Brain microvascular endothelial cell (primary cell): ENCODE data around the gene N4BP2L1.
A peak's percentile ranks its signal among the peaks of the same experiment; 100 is the strongest.

Experiments used
- DNase-seq: peaks from one replicate; pipeline ENCODE4 v3.0.0-alpha.2; 2020
- H3K27ac ChIP-seq: fragments of 250-450 bp; sonication (Bioruptor Pico); 2 replicates; pipeline ENCODE4 v1.5.1; 2020; ENCODE audit warnings: mild to moderate bottlenecking, moderate library complexity
- H3K27me3 ChIP-seq: fragments of 250-450 bp; sonication (Bioruptor Pico); replicated peaks from 2 replicates; pipeline ENCODE4 v1.5.1; 2020; ENCODE audit warnings: mild to moderate bottlenecking
- H3K36me3 ChIP-seq: fragments of 250-450 bp; sonication (Bioruptor Pico); replicated peaks from 2 replicates; pipeline ENCODE4 v1.5.1; 2020; ENCODE audit warnings: mild to moderate bottlenecking
- H3K4me3 ChIP-seq: 2 replicates; pipeline ENCODE4 v1.5.1; 2011; ENCODE audit warnings: low read depth, mild to moderate bottlenecking, control low read depth, low read length, moderate library complexity
- CTCF ChIP-seq: IDR thresholded peaks from 2 replicates; pipeline ENCODE4 v1.5.1; 2011; ENCODE audit warnings: low read depth, mild to moderate bottlenecking, moderate library complexity, low read length, control low read depth, inconsistent platforms; ENCODE audit errors: missing control alignments
- in situ Hi-C: cut with HindIII; loops from 2 replicates; pipeline ENCODE4 v1.10.0; 2017; ENCODE audit warnings: low sequenced_read_pairs, low pct_ligation_motif_present

Gene N4BP2L1

GRCh38 chr13:32472194-32472621 lies 44.3 kb upstream of the N4BP2L1 start:
- Histone ChIP-seq H3K36me3 (no peaks in the 10 kb centered on the region), H3K27ac (peak overlapping the region; percentile 60)
- no peak for DNase-seq

GRCh38 chr13:32471187-32471922 lies 43.4 kb upstream of the N4BP2L1 start:
- in situ Hi-C loops = no loop called here
- no peaks in the 10 kb centered on the region for H3K27me3 ChIP-seq
- peak overlapping the region; percentile 60 for H3K27ac ChIP-seq
- no peak overlapping the region for H3K4me3 ChIP-seq
- no peaks in the 10 kb centered on the region for H3K36me3 ChIP-seq
- no peak for TF ChIP-seq CTCF
- DNase-seq = peak; percentile 68

More at GRCh38 chr13:32472194-32472621, 44.3 kb upstream of the N4BP2L1 start:
- Histone ChIP-seq H3K4me3 (no peak overlapping the region), H3K27me3 (no peaks in the 10 kb centered on the region)
- in situ Hi-C loops = no loop called here
- TF ChIP-seq CTCF = no peak

GRCh38 chr13:32468502-32469142 lies 40.7 kb upstream of the N4BP2L1 start:
- no peak for DNase-seq
- H3K27me3 ChIP-seq = no peaks in the 10 kb centered on the region
- no peak overlapping the region for H3K4me3 ChIP-seq
- in situ Hi-C loops = no loop called here
- no peak for TF ChIP-seq CTCF
- no peak overlapping the region for H3K27ac ChIP-seq
- no peaks in the 10 kb centered on the region for H3K36me3 ChIP-seq

- no peaks in the 10 kb centered on the region for H3K36me3 ChIP-seq
- in situ Hi-C loops = no loop called here
- TF ChIP-seq CTCF = no peak
- no peaks in the 10 kb centered on the region for H3K27me3 ChIP-seq
- H3K27ac ChIP-seq = no peak overlapping the region
- no peak overlapping the region for H3K4me3 ChIP-seq
- DNase-seq = no peak
Measured at GRCh38 chr13:32456591-32456990, 28.7 kb upstream of the N4BP2L1 start.

- in situ Hi-C loops = no loop called here
- Histone ChIP-seq H3K4me3 (no peak overlapping the region), H3K36me3 (no peaks in the 10 kb centered on the region), H3K27me3 (no peaks in the 10 kb centered on the region), H3K27ac (no peak overlapping the region)
- no peak for TF ChIP-seq CTCF
- DNase-seq = no peak
Measured at GRCh38 chr13:32455594-32455903, 27.6 kb upstream of the N4BP2L1 start.
